Neural progenitor cell (in vitro differentiated cells): ENCODE data around the gene SPAG16.

Experiments used
- CTCF ChIP-seq: fragments of 200-600 bp; sonication (generic); IDR thresholded peaks from 2 replicates; pipeline ENCODE4 v1.5.1; 2017; ENCODE audit warnings: antibody characterized with exemption, mild to moderate bottlenecking
- EZH2phosphoT487 ChIP-seq: fragments of 200-600 bp; sonication (generic); IDR thresholded peaks from 2 replicates; pipeline ENCODE4 v1.6.1; 2017; ENCODE audit warnings: antibody characterized with exemption

GRCh38 chr2:214019229-214019972, 735.1 kb downstream of the SPAG16 start:
- no peak for TF ChIP-seq EZH2phosphoT487
- no peak for TF ChIP-seq CTCF
